Astrocyte (in vitro differentiated cells and primary cell): ENCODE results near the gene FAM20B.

ENCODE experiments used
- CTCF ChIP-seq: IDR thresholded peaks from 2 replicates; pipeline ENCODE4 v1.5.1; 2011; ENCODE audit warnings: low read depth, mild to moderate bottlenecking, inconsistent platforms, low read length, moderate library complexity; ENCODE audit not compliant: insufficient read depth
- EZH2 ChIP-seq: IDR thresholded peaks from 2 replicates; pipeline ENCODE4 v1.6.1; 2012; ENCODE audit warnings: mild to moderate bottlenecking, low read length, inconsistent platforms; ENCODE audit not compliant: insufficient read depth

GRCh38 chr1:179042087-179042486, 16.4 kb downstream of the FAM20B start:
- TF ChIP-seq CTCF: no peak
- TF ChIP-seq EZH2: no peak
